OCI-M1 (cell line): Measurements from ENCODE around the gene RPA3.

Experiments used
- DNase-seq: peaks from one replicate; lab custom pipeline; 2025; lab: John Stamatoyannopoulos, UW

Gene RPA3

DNA sequence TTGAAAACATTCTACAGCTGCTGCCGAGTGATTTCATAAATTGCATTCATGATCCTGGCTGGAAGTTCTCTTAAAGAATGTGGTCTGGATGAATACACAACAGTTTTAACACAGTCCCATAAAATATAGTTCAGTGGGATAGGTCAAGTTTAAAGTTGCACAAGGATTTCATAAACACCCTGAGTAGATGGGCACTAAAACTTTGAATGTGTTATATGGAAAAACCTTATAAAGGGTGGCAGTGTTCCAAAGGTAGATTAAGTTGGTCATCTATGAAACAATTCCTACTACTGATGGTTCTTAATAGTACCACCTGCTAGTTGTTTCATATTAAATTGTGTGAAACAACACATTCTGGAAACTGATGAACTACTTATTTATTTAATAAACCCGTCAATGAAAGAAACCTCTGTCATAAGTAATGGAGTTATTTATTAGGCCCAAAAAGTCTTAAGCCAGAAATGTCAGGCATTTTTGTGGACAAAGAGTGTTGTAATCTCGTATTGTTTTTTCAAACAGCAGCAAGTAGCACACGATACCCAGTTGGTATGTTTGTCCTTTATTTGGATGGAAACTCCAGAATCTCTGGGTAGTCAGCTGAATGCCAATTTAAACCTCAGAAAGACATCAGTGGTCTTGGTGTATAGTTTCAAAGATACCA is 14.3 kb upstream of the RPA3 start:
- no peak for DNase-seq

DNA sequence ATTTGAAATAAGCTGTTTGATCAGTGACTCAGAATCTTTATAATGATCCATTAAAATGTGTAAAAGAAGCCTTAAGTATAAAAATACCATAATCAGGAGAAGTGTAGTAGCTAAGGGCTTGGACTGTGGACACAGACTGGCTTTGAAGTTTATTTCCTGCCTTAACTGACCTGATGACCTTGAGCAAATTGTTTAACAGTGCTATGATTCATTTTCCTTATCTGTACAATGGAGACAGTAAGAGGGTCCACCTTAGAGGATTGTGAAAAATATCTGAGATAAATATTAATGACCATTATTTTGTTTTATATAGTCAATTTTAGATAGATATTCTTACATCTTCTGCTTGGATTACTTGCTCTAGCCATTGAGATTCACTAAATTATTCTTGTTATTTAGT is 13.3 kb upstream of the RPA3 start:
- DNase-seq, result no peak

DNA sequence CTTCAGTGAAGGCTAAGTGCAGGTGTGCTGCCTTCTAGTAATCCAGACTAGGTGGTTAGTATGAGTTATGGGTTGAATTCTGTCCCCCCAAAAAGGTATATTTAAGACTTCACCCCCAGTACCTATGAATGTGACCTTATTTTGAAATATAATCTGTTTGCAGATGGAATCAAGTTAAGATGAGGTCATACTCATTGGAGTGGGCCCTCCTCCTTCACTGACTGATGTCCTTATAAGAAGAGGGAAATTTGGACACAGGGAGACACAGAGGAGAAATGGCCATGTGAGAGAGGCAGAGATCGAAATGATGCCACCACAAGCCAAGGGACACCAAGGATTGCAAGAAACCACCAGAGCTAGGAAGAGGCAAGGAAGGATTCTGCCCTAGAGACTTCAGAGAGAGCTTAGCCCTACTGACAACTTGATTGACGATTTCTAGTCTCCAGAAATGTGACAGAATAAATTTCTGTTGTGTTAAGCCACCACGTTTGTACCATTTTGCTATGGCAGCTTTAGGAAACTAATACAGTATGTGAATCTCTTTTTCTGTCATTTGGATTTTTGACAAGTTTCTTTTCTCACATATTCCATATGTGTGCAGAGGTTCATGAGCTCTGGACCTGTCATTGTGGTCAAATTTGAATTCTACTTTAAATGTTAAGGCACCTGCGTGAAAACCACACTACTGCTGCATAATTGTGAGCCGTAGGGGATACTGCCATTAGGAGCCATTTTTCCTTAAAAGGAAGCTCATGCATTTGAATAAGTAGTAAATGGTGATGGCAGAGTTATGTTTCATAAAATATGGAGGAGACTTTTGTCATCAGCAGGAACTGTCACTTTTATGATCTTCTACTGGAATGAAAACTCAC is 2.6 kb upstream of the RPA3 start:
- DNase-seq, result no peak

DNA sequence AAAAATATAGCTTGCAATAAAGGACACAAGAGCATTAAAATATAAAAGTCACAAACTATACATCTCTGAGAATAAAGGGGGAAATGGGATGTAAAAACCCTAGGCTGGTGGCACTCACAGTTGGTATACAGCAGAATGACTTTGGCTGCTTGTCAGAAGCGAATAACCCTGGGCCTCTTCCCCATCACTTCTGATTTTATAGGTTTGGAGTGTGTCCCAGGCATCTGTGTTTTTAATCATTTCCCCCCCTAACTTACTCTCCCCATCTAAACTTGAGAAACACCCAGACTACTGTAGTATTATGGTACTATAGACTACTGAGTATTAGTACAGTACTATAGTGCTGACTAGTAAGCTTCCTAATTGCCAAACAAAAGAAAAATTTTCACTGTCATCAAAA is 1.8 kb upstream of the RPA3 start:
- DNase-seq, result no peak

DNA sequence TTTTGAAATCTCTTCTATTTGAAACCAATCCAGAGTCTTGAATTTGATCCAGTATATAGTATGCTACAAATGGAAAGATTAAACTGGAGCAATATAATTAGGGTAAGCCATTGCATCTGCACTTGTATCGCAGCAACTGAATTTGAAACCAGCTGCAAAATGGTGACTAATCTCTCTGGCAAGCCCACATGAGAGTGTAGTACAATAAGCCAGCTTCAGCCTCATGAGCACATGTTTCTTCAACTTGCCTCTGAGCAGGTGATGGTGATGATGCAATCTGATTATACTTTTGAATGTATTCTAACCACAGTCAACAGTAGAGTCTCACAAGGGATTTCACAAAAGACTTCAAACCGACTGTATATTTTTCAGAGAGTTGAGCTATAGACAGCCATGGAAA is 829 bp upstream of the RPA3 start:
- peak; percentile 54 for DNase-seq

DNA sequence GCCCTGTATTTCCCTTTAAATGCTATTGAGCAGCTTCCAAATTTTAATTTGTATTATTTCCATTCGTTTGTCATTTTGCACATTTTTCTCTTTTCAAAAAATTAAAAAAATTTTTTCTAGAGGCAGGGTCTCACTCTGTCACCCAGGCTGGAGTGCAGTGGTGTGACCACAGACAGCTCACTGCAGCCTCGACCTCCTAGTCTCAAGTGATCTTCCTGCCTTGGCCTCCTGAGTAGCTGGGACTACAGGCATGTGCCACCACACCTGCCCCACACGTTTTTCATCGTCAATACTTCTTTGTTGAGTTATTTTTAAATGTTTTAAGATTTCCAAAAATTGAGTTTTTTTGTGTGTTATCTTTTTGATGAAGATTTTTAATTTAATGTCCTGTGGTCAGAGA is 4.7 kb downstream of the RPA3 start:
- DNase-seq, result no peak

DNA sequence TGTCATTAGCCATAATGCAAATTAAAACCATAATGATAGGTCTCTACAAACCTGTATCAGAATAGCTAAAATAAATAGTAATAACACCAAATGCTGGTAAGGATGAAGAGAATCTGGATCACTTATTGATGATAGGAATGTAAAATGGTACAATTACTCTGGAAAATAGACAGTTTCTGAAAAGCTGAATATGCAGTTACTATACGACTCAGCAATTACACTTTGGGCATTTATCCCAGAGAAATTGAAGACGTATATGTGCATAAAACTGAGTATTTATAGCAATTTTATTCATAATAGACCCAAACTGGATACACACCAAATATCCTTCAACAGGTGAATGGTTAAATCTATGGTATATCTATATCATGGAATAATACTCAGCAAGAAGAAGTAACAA is 7.9 kb downstream of the RPA3 start:
- no peak for DNase-seq

DNA sequence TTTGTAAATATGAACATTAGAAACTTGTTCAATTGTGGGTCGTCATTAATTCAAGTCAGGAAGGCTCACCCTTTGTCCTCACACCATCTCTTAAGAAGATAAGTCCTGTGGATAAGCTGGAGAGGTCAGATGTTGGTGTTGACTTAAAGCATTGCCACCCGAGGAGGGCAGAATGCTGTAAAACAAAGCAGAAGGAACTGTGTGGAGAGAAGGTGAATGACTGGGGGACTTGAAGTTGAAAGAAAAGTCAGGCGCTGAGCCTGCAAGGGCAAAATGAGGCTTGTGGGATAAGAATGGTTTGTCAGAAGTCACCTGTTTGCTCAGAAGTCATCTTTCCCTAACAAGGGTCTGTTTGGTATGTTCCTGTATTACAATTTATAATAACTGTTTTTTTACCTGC is 9.1 kb downstream of the RPA3 start:
- DNase-seq, result no peak

DNA sequence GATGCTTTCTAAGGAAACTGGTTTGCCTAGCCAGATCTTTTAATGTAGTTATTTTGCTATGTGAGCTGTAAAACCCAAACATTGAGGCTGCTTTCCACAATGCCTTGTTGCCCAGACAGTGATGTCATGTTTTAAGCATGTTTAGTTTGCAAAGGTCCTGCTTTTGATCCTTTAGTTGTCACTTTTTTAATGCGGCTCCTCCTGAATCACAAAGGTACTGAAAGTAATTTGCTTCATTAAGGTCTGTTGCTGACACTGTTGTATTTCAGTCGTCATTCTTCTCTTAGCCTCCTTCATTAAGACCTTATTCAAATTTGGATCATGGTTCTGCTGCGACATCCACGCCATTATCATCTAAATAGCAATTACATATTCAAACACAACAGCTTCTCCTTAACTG is 10.6 kb downstream of the RPA3 start:
- DNase-seq, result no peak

DNA sequence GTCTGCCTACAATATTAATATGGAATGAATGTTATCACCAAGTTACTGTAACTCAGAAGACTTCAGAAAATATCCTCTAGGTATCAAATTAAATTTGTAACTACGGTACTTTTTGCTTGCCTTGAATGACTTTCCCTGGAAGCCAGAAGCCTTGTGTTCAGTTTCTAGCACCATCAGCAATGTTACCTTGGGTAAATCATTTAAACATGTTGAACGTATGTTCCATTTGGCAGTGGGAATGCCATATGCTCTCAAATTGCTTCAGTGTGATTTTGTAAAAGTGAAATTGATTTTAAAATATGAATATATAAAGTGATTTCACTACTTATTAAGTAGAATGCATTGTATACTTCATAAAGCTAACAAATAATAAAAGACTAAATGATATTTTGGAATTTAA is 11.2 kb downstream of the RPA3 start:
- DNase-seq, result no peak

DNA sequence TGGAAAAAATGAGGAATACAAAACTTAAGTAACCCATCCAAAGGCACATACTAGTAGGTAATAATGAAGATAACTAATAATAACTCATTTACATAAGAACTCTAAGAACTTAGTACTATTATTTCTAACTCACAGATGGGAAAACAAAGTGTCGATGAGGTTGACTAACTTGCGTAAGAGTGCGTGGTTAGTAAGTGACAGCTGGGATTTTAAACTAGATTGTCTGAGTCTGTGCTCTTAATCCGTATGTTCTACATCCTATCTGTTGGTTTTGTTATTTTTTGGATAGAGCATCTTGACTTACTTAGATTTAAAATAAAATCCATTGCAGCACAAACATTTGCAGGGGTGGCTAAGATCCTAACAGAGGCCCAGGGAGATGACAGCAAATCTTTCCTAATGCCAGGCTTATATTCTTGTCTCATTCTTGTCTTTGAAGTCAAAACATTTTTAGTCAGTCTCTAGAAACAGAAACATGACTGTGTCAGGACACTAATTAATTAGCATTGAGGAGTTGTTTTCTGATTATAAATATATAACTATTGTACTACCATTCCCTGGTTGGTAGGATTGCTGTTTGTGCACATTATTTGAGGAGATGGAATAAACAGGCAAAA is 11.7 kb downstream of the RPA3 start:
- DNase-seq, result no peak

DNA sequence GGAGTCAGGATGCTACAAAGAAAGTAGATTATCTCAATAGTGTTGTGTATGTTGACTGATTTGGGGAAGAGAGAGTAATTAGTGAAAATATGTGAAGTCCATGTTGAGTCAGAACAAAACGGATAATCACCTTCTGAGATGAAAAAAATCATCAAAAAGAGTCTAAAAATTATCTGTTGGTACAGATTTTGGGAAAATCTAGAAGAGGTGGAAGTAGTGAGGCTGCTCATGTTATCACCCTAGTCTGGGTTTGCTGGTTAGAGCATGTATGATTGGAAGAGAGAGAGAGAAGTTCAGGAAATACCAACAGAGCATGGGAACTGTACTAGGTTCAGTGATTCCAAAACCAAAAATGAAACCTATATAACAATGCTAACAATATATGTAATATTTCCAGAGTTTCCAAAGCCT is 12.3 kb downstream of the RPA3 start:
- no peak for DNase-seq

DNA sequence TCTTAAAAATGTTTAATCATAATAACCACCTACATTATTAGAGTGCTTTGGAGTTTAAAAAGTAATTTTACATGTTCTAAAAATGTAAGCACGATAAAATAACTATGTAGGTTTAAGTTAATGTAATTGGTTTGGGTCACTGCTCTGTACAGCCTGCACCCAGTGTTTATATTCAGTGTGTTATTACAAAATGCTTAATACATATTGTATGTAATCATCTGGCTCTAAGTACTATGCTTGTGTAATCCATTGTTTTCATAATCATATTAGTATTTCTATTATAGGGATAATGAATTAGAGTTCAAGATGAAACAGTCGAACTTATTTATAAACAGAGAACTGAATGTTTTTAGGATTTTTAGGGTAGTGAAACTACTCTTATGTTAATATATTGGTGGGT is 13.1 kb downstream of the RPA3 start:
- no peak for DNase-seq

DNA sequence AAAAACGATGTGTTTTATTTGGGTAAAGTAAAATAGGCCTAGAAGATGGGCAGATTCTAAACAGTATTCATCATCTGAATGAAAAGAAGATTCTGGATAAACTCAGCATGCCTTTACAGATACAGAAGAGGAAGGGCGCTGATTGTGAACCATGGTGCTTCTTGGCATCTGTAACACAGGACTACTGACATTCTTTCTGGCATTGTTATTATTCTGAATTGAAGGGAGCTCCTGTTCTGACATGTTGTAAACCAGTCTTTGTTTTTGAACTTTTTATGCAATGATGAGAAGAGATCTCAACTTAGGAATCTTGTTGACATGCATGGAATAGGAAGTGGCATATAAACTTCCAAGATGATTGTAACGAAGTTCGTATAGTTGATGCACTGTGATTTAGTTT is 13.5 kb downstream of the RPA3 start:
- no peak for DNase-seq

DNA sequence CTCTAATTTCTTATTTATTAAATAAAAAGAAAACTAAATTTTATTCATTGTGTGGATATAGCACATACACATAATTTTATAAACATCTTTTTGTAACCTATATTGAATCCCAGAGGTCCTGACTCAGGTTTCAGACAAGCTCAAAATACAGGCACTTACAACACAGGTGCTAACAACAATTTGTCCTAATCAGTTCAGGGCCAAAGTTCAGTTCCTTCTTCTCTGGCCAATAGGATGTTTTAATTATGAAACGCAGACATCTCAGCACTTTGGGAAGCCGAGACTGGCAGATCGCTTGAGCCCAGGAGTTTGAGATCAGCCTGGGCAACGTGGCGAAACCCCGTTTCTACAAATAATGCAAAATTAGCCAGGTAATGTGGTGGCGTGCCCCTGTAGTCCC is 15.0 kb downstream of the RPA3 start:
- DNase-seq, result no peak

DNA sequence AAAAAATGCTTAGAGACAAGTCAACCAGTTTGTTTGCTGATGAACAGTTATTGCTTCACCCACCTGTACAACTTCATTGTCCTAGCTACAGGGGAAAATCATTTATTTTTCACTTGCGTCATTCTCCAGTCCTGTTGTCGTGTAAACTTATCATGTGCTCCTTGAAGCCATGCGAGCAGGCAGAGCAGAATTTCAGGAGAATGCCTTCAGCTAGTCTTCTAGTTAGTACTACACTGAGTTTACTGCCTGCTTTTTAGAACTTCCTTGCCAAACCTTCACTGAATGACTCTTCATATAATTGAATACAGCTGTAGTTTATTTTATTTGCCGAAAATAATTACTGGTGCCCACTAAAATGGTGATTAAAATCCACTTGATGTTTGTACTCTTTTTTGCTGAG is 15.6 kb downstream of the RPA3 start:
- DNase-seq, result no peak

DNA sequence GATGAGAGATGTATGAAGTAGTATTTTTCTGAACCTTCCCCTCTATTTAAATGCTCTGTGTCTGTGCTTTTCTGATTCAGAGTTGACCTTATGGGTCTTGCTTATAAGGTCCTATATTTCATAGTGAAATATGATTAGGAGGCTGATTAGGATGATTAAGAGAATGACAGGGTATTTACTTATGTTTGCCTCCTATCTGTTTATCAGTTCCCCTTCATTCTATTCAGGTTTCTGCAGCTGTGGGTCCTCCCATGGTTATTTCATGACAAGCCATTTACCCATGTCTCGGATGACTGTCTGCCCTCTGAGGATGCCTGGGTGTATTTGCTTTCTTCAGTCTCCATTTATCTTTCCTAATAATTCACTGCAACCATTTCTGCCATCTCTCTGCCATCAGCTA is 16.9 kb downstream of the RPA3 start:
- no peak for DNase-seq

DNA sequence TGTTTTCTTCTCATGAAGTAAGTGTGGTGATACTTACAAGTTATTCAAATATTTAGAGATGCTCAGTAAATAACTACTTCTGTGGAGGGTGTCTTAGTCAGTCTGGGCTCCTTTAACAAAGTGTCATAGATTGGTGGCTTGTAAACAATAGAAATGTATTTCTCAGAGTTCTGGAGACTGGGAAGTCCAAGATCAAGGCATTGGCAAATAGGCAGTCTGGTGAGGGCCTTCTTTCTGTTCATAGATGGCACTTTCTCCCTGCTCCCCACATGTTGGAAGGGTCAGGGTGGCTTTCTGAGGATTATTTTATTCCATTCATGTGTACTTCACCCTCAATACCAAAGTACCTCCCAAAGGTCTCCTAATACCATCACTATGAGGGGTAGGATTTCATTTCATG is 18.4 kb downstream of the RPA3 start:
- no peak for DNase-seq

DNA sequence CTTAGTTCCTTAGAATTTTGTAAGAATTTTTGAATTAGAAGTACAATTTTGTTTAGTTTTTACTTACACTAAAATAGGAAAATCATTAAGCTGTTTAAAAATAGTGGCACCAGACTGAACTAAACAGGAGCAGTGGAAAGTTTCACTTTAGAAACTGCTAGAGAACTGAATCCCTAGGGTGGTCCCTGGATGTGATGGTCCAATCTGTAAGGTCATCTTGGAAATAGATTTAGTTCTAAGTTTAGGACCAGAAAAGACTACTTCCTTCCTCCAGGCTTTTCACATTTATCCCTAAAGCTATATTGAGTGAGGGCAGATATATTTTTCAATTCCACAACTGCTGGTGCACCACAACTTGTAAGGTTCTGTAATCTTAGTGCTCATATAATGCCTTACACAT is 19.0 kb downstream of the RPA3 start:
- DNase-seq, result no peak

DNA sequence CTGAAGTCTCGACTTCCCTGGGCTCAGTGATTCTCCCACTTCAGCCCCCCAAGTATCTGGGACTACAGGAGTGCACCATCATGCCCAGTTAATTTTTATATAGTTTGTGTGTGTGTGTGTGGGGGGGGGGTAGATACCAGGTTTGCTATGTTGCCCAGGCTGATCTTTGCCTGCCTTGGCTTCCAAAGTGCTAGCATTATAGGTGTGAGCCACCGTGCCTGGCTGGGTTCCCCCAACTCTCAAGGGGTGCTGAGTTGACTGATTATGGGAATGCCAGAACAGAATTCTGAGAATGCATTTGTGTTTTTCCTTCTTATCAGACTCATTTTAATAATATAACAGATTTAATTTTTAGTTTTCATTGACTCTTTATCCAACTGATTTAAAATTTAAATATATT is 19.5 kb downstream of the RPA3 start:
- no peak for DNase-seq

DNA sequence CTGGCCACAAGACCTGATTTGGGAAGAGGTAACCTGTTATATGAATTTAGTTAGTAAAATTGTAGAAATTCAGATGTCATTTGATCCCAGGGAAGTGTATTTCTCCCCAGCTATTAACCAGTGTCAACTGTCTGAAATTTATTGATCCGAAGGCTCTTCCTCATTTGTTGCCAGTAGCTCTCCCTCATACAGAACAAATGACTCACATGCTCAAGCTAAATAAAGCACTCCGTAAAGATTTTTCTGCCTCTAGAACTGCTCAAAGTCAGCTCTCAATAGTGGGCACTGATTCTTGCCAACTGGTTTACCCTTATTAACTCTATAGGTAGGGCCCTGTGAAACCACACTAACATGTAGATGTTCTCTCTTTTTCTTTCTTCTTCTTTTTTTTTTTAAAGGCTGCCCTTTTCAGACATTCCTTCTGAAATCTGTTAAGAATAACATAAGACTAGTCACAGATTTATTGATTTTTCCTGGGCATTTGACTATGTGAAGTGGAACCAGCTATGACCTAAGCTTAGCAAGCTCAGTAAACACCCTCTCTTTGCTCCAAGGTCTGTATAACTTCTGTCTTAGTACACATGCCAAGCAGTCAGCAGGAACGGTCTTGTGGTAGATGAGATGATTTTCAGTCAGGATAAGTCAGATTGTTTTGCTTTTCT is 21.8 kb downstream of the RPA3 start:
- DNase-seq, result no peak

DNA sequence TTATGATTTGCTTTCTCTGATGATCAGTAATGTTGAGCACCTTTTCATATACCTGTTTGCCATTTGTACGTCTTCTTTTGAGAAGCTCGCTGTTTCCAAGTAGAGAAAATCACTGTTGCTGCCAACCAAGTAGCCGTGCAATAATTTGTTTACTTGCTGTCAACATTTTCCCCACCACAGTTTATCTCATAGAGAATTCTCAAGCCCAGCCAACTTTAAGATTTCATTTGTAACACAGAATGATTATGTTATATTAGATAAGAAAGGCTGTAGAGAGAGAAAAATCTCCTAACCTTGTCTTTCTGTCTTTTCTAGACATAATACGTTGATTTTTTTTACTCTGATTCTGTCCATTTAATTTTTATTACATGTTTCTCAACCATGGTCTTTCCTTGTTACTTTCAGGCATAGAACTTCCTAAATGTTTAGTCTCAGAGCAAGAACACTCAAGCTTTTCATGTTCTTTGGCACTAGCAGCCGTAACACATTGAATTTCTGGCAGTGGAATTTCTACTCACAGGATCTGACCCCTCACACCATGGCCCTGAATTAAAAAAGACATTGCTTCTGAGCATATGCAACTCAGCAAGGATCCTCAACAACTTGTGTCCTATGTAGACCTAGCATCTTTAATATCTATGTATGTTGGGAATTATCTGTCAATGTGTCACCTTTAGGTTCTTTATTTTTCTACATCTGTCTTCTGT is 23.1 kb downstream of the RPA3 start:
- DNase-seq, result no peak
